SU-DHL-6 (cell line): ENCODE data around the gene PDE8B.

Source experiments
- EZH2phosphoT487 ChIP-seq: fragments of 200-600 bp; sonication (generic), shearing (Covaris generic); conservative IDR thresholded peaks from 2 replicates; pipeline ENCODE4 v1.6.1; 2018; ENCODE audit warnings: mild to moderate bottlenecking, antibody characterized with exemption, low read length, moderate library complexity, mixed read lengths
- TF ChIP-seq, protein P1 (sequence below): fragments of 200-600 bp; sonication (generic); IDR thresholded peaks from one replicate; pipeline ENCODE4 v1.5.1; 2017; ENCODE audit warnings: antibody characterized with exemption, mild to moderate bottlenecking, low read length, moderate library complexity; ENCODE audit not compliant: insufficient read depth, poor library complexity, severe bottlenecking

- TF ChIP-seq, protein P1, sequence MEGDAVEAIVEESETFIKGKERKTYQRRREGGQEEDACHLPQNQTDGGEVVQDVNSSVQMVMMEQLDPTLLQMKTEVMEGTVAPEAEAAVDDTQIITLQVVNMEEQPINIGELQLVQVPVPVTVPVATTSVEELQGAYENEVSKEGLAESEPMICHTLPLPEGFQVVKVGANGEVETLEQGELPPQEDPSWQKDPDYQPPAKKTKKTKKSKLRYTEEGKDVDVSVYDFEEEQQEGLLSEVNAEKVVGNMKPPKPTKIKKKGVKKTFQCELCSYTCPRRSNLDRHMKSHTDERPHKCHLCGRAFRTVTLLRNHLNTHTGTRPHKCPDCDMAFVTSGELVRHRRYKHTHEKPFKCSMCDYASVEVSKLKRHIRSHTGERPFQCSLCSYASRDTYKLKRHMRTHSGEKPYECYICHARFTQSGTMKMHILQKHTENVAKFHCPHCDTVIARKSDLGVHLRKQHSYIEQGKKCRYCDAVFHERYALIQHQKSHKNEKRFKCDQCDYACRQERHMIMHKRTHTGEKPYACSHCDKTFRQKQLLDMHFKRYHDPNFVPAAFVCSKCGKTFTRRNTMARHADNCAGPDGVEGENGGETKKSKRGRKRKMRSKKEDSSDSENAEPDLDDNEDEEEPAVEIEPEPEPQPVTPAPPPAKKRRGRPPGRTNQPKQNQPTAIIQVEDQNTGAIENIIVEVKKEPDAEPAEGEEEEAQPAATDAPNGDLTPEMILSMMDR: no peak
- no peak for TF ChIP-seq EZH2phosphoT487
Observed at GRCh38 chr5:77294185-77294584, 83.7 kb downstream of the PDE8B start.
